Spleen (tissue), 11 donors: ENCODE results near the gene HNF4A. TPM values are rescaled to one million over a fixed set of nuclear protein-coding genes. Genes with fewer than 3 reads are reported as not detected.

Experiments
- DNase-seq: peaks from one replicate; pipeline ENCODE4 v3.0.0-alpha.2; 2020
- H3K27ac ChIP-seq, 8 donors: fragments of 200-600 bp; sonication (generic) in 7 of 8; 1 replicate in 4 of 8; 2 replicates in 4 of 8; pipeline versions ENCODE4 v1.5.0 to v1.8.0; 2016 to 2021; ENCODE audit warnings: inconsistent platforms in 4 of 8, mild to moderate bottlenecking in 4 of 8, moderate library complexity in 1 of 8
- H3K27me3 ChIP-seq, 7 donors: fragments of 200-600 bp; sonication (generic) in 6 of 7; replicated peaks in 1 of 7; 1 replicate in 4 of 7; 2 replicates in 3 of 7; pipeline versions ENCODE4 v1.5.0 to v1.8.0; 2016 to 2021; ENCODE audit warnings: inconsistent platforms in 3 of 7, mild to moderate bottlenecking in 1 of 7
- H3K36me3 ChIP-seq, 6 donors: fragments of 200-600 bp; sonication (generic) in 5 of 6; 1 replicate in 4 of 6; 2 replicates in 2 of 6; pipeline versions ENCODE4 v1.5.0 to v1.8.0; 2016 to 2021; ENCODE audit warnings: inconsistent platforms in 2 of 6
- H3K4me1 ChIP-seq, 6 donors: fragments of 200-600 bp; sonication (generic) in 5 of 6; 1 replicate in 3 of 6; 2 replicates in 3 of 6; pipeline versions ENCODE4 v1.5.0 to v1.8.0; 2016 to 2021; ENCODE audit warnings: inconsistent platforms in 3 of 6
- H3K4me3 ChIP-seq, 8 donors: fragments of 200-600 bp; sonication (generic) in 7 of 8; 1 replicate in 4 of 8; 2 replicates in 4 of 8; pipeline versions ENCODE4 v1.5.0 to v1.8.0; 2016 to 2021; ENCODE audit warnings: inconsistent platforms in 4 of 8, mild to moderate bottlenecking in 4 of 8, moderate library complexity in 2 of 8
- H3K9me3 ChIP-seq, 8 donors: fragments of 200-600 bp; sonication (generic) in 7 of 8; 1 replicate in 4 of 8; 2 replicates in 4 of 8; pipeline versions ENCODE4 v1.5.0 to v1.8.0; 2016 to 2021; ENCODE audit warnings: inconsistent platforms in 4 of 8
- CTCF ChIP-seq, 11 experiments: fragments of 200-600 bp in 7 of 11; fragments of 450-650 bp in 4 of 11; sonication (generic) in 4 of 11; IDR thresholded peaks in 8 of 11; conservative IDR thresholded peaks in 3 of 11; 1 replicate in 7 of 11; 2 replicates in 4 of 11; pipeline versions ENCODE4 v1.4.0 to v1.8.0; 2016 to 2021; ENCODE audit warnings: antibody characterized with exemption in 11 of 11, inconsistent platforms in 4 of 11, mild to moderate bottlenecking in 1 of 11
- POLR2A ChIP-seq, 3 donors: fragments of 450-650 bp; IDR thresholded peaks; one replicate each; pipeline ENCODE4 v1.5.1; 2017; ENCODE audit warnings: antibody characterized with exemption in 3 of 3, mild to moderate bottlenecking in 1 of 3
- POLR2AphosphoS5 ChIP-seq, 3 donors: sonication (generic); formaldehyde crosslinking; IDR thresholded peaks; one replicate each; pipeline ENCODE4 v1.5.1; 2017; ENCODE audit warnings: antibody characterized with exemption in 3 of 3
- WGBS, 5 donors: extraction: QIAGEN DNeasy Blood & Tissue Kit in 3 of 5; methylation state at CpG; one replicate each; pipeline versions ENCODE4 v1.1.5 to v1.1.7; 2013 to 2018; 5-methylcytosine and 5-hydroxymethylcytosine counted together
- intact Hi-C: fragments of 100-400 bp; cut with DNase I; formaldehyde crosslinking; loops from one replicate; pipeline ENCODE4 v1.15.0; 2023; ENCODE audit warnings: low total_unique reads
- polyA plus RNA-seq, 3 donors: library from polyadenylated mRNA; stranded (reverse); fragments of 200-250 nt; gene quantifications; one replicate each; pipeline ENCODE4 v1.2.1, GENCODE V29; 2013
- total RNA-seq, 7 donors: library from RNA; depleted of rRNA in 3 of 7; stranded (reverse); fragments of >200 nt in 3 of 7; fragmentation: NEBNext Ultra II Directional in 4 of 7; extraction: Animal tissue kit (Norgen Biotek cat#: 25700) in 4 of 7; gene quantifications; one replicate each; pipeline versions ENCODE4 v1.1.0 to v1.2.1, GENCODE V29; 2016 to 2021
- donor health status: healthy with polysubstance abuse.
- donor health status: DM: no; HTN: no; CAD: no; lungs with moderate emphysema.
- donor health status: DM: no; HTN: no; CAD: no.
- donor health status: Bipolar disorder and iron deficiency.
- donor health status: healthy.
- donor health status: DM: no; HTN: no; CAD: no.
- donor health status: DM: yes; HTN: yes; CAD: no.

The HNF4A gene
- total and polyA plus RNA-seq, 10 donors: 0.03 TPM; not detected in 9

- Histone ChIP-seq H3K9me3 (no peaks in the 10 kb centered on the region), H3K4me1 (no peaks in the 10 kb centered on the region), H3K27ac (no peak overlapping the region), H3K4me3 (no peak overlapping the region), H3K27me3 (peaks cover 0 to 49% (median 0%) of the 10 kb centered on the region in 7 donors), H3K36me3 (no peaks in the 10 kb centered on the region)
- 80 to 89% (median 83%) methylated on average over 7 of the region's 7 CpGs for WGBS, 5 donors
- DNase-seq: no peak
- TF ChIP-seq POLR2A (IDR thresholded peaks at IDR 0.05): no peak
- TF ChIP-seq CTCF (IDR thresholded peaks at IDR 0.05 in 8 of 11, conservative IDR thresholded peaks at IDR 0.05 in 3 of 11): no peak
- no peak for TF ChIP-seq POLR2AphosphoS5 (IDR thresholded peaks at IDR 0.05)
- intact Hi-C loops: no loop called here
These were observed 75.0 kb downstream of the HNF4A start for GRCh38 chr20:44430270-44431065.

GRCh38 chr20:44431118-44431501 lies 75.6 kb downstream of the HNF4A start:
- 52 to 84% (median 63%) methylated on average over 4 of the region's 4 CpGs for WGBS, 5 donors
- Histone ChIP-seq H3K27ac (no peak overlapping the region), H3K36me3 (no peaks in the 10 kb centered on the region), H3K4me1 (no peaks in the 10 kb centered on the region), H3K27me3 (peaks cover 0 to 43% (median 0%) of the 10 kb centered on the region in 7 donors), H3K4me3 (no peak overlapping the region), H3K9me3 (no peaks in the 10 kb centered on the region)
- intact Hi-C loops: no loop called here
- TF ChIP-seq POLR2AphosphoS5 (IDR thresholded peaks at IDR 0.05): no peak
- no peak for TF ChIP-seq POLR2A (IDR thresholded peaks at IDR 0.05)
- no peak for TF ChIP-seq CTCF (IDR thresholded peaks at IDR 0.05 in 8 of 11, conservative IDR thresholded peaks at IDR 0.05 in 3 of 11)
- no peak for DNase-seq

- peaks cover 0 to 39% (median 0%) of the 10 kb centered on the region in 7 donors for H3K27me3 ChIP-seq
- no peaks in the 10 kb centered on the region for H3K4me1 ChIP-seq
- no peaks in the 10 kb centered on the region for H3K9me3 ChIP-seq
- no peak for DNase-seq
- intact Hi-C loops: no loop called here
- H3K4me3 ChIP-seq: no peak overlapping the region
- no peaks in the 10 kb centered on the region for H3K36me3 ChIP-seq
- 56 to 77% (median 62%) methylated on average over 7 to 11 of the region's 11 CpGs for WGBS, 5 donors
- H3K27ac ChIP-seq: no peak overlapping the region
- TF ChIP-seq POLR2A (IDR thresholded peaks at IDR 0.05) (no peak), CTCF (IDR thresholded peaks at IDR 0.05 in 8 of 11, conservative IDR thresholded peaks at IDR 0.05 in 3 of 11) (no peak), POLR2AphosphoS5 (IDR thresholded peaks at IDR 0.05) (no peak)
These were observed 76.2 kb downstream of the HNF4A start for GRCh38 chr20:44431502-44432234.
